ENCODE results near the gene CLDN24. TPM values are rescaled to one million over a fixed set of nuclear protein-coding genes. Genes with fewer than 3 reads are reported as not detected.

The CLDN24 gene
- total RNA-seq, 4 donors from 2014 or later, result not detected

DNA sequence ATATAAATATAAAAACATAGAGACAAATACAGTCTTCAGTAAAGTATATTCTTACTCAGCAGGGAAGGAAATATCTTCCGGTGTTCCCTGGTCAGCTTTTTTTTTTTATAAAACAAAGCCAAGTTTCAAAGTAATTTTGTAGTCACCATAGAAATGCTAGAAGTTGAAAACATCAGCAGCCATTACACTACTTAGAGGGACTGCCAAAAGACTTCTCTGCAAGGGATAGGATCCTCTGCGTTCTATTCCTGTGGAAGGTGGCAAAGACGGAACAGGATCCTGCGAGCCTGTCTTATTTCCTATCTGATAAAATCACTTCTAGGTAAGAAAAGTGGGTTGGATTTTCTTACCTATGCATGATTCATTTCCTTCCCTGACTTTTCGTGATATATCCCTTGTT lies 21.6 kb downstream of the CLDN24 start:
- Histone ChIP-seq H3K9me3 (no peaks in the 10 kb centered on the region), H3K4me1 (peaks cover 0 to 10% (median 0%) of the 10 kb centered on the region in 3 donors), H3K27ac (no peak overlapping the region), H3K36me3 (peaks cover 0 to 54% of the 10 kb centered on the region in 2 donors), H3K27me3 (no peaks in the 10 kb centered on the region), H3K4me3 (no peak overlapping the region)
- no peak for TF ChIP-seq EP300 (IDR thresholded peaks at IDR 0.05)
- TF ChIP-seq, protein P1, sequence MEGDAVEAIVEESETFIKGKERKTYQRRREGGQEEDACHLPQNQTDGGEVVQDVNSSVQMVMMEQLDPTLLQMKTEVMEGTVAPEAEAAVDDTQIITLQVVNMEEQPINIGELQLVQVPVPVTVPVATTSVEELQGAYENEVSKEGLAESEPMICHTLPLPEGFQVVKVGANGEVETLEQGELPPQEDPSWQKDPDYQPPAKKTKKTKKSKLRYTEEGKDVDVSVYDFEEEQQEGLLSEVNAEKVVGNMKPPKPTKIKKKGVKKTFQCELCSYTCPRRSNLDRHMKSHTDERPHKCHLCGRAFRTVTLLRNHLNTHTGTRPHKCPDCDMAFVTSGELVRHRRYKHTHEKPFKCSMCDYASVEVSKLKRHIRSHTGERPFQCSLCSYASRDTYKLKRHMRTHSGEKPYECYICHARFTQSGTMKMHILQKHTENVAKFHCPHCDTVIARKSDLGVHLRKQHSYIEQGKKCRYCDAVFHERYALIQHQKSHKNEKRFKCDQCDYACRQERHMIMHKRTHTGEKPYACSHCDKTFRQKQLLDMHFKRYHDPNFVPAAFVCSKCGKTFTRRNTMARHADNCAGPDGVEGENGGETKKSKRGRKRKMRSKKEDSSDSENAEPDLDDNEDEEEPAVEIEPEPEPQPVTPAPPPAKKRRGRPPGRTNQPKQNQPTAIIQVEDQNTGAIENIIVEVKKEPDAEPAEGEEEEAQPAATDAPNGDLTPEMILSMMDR (IDR thresholded peaks at IDR 0.05), result no peak
- TF ChIP-seq POLR2AphosphoS5 (IDR thresholded peaks at IDR 0.05), result no peak
- no peak for TF ChIP-seq POLR2A (IDR thresholded peaks at IDR 0.05)
- no peak for ATAC-seq
- 63 to 75% methylated on average over 5 of the region's 5 CpGs for WGBS, 2 donors (ENCODE audit: low coverage in 1 of 2)

DNA sequence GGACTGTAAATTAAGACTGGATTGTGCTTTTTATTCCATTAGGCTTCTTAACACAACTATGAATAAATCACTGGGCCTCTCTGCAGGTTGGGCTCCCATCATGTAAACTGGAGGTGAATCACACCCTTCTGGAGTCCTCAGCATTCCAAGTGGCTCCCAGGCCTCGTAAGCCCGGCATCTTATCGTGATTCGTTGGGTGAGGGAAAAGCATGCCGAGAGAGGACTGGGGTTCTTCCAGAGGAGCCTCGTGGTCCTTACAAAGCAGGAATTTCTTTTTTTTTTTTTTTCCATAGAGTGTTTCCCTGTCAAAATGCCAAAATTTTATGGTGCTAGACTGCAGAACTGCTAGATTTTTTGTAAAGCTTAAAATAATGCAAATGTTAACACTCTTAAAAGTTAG lies 22.2 kb downstream of the CLDN24 start:
- 18% methylated on average over 3 to 6 of the region's 6 CpGs for WGBS, 2 donors (ENCODE audit: low coverage in 1 of 2)
- Histone ChIP-seq H3K36me3 (peaks cover 0 to 60% of the 10 kb centered on the region in 2 donors), H3K27me3 (no peaks in the 10 kb centered on the region), H3K4me1 (peaks cover 0 to 10% (median 0%) of the 10 kb centered on the region in 3 donors), H3K9me3 (no peaks in the 10 kb centered on the region), H3K27ac (no peak overlapping the region), H3K4me3 (no peak overlapping the region)
- ATAC-seq, result no peak
- TF ChIP-seq POLR2A (IDR thresholded peaks at IDR 0.05), result no peak
- TF ChIP-seq, protein P1 (IDR thresholded peaks at IDR 0.05), result no peak
- no peak for TF ChIP-seq POLR2AphosphoS5 (IDR thresholded peaks at IDR 0.05)
- no peak for TF ChIP-seq EP300 (IDR thresholded peaks at IDR 0.05)

DNA sequence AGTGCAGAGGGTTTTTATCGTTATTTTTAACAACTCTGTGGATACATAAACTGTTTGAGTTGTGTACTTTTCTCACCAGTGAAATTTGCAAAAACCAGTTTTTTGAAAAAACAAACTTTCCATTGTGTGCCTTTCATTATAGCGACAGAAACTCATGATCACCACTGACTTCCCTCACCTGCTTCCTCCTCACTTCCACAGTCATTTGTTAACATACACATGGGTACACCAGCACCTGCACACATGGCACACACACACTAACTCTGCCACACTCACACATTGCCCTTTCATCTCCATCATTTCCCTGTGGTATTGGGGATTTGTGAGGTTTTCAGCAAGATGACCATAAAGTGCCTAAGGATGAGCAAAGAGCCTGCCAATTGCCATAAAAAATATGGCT lies 22.8 kb downstream of the CLDN24 start:
- H3K36me3 ChIP-seq, result peaks cover 0 to 61% of the 10 kb centered on the region in 2 donors
- no peak overlapping the region for H3K27ac ChIP-seq
- ATAC-seq, result no peak
- H3K27me3 ChIP-seq, result no peaks in the 10 kb centered on the region
- no peak overlapping the region for H3K4me3 ChIP-seq
- peaks cover 0 to 10% (median 0%) of the 10 kb centered on the region in 3 donors for H3K4me1 ChIP-seq
- H3K9me3 ChIP-seq, result no peaks in the 10 kb centered on the region
- no peak for TF ChIP-seq POLR2AphosphoS5 (IDR thresholded peaks at IDR 0.05)
- WGBS, 2 donors (ENCODE audit: low coverage in 1 of 2), result 82 to 90% methylated on average over 2 of the region's 2 CpGs

DNA sequence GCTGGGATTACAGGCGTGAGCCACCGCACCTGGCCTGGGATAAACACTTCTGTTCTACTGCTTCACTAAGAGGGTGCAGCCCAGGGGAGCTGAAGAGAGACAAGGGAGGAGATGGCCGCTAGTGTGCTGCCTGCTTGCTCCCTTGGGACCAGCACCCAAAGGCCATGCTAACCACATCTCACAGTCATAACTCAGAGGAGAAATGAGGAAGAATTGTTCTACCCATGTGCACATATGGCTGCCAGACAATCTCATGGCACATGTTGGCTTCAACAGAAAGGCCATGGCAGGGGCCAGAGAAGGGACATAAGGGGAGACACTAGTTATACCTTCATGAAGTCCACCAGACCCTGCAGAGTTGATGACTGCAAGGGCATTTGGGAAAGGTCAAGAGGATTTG lies 24.6 kb downstream of the CLDN24 start:
- TF ChIP-seq, protein P1 (IDR thresholded peaks at IDR 0.05), result no peak
- TF ChIP-seq EP300 (IDR thresholded peaks at IDR 0.05), result no peak
- no peak overlapping the region for H3K27ac ChIP-seq
- peaks cover 0 to 10% (median 0%) of the 10 kb centered on the region in 3 donors for H3K4me1 ChIP-seq
- H3K36me3 ChIP-seq, result peaks cover 0 to 68% of the 10 kb centered on the region in 2 donors
- H3K27me3 ChIP-seq, result no peaks in the 10 kb centered on the region
- no peak for ATAC-seq
- H3K9me3 ChIP-seq, result no peaks in the 10 kb centered on the region
- WGBS, 2 donors (ENCODE audit: low coverage in 1 of 2), result 83% methylated on average over 1 of the region's 3 CpGs; no CpG with 5 or more reads in 1 of the 2 donors
- no peak overlapping the region for H3K4me3 ChIP-seq

DNA sequence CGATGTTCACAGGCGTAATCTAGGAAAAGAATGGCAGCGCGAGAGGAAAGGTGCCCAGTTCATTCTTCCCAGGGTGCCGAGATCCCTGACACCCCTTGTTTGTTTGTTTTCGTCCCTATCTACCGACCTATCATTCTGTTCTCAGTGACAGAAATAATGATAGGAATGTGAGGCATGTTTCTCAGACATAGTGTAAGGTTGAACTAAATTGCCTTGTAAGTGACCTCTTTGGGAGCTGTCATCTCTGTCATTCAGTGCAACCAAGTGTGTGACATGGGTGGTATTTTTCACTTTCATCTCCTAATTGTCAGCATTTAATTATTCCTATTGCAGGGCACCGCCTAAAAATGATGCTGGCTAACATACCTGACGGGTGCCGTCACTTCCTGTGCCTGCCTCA lies 26.5 kb downstream of the CLDN24 start:
- Histone ChIP-seq H3K36me3 (peaks cover 0 to 76% of the 10 kb centered on the region in 2 donors), H3K4me1 (peaks cover 0 to 10% (median 0%) of the 10 kb centered on the region in 3 donors), H3K27me3 (no peaks in the 10 kb centered on the region), H3K27ac (no peak overlapping the region), H3K4me3 (no peak overlapping the region), H3K9me3 (no peaks in the 10 kb centered on the region)
- WGBS, 2 donors (ENCODE audit: low coverage in 1 of 2), result 85 to 87% methylated on average over 10 of the region's 10 CpGs
- ATAC-seq, result no peak
- TF ChIP-seq POLR2AphosphoS5 (IDR thresholded peaks at IDR 0.05) (no peak), POLR2A (IDR thresholded peaks at IDR 0.05) (no peak)

DNA sequence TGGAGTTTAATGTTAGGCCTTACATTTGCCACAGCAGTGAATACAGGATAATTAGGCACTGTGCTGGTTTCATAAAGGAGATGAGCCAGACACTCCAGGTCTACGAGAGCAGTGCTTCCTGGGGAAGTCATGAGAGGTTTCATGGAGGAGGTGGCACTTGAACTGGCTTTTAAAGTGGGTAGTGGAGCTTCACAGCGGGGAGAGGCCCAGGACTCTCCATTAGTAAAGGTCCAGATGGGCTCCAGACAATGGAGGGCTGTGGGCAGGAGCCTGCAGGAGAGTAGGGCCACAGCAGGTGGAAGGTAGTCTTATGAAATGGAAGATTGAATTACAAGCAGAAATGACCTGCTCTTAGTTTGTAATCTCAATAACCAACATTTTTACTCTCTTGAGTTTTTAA lies 31.2 kb downstream of the CLDN24 start:
- no peaks in the 10 kb centered on the region for H3K27me3 ChIP-seq
- no peak overlapping the region for H3K27ac ChIP-seq
- no peak for ATAC-seq
- peaks cover 2 to 87% of the 10 kb centered on the region in 2 donors for H3K36me3 ChIP-seq
- H3K4me3 ChIP-seq, result no peak overlapping the region
- 71 to 100% methylated on average over 1 to 2 of the region's 2 CpGs for WGBS, 2 donors (ENCODE audit: low coverage in 1 of 2)
- no peaks in the 10 kb centered on the region for H3K4me1 ChIP-seq
- H3K9me3 ChIP-seq, result no peaks in the 10 kb centered on the region
- TF ChIP-seq, protein P1 (IDR thresholded peaks at IDR 0.05), result no peak
- TF ChIP-seq POLR2A (IDR thresholded peaks at IDR 0.05) (no peak), POLR2AphosphoS5 (IDR thresholded peaks at IDR 0.05) (no peak), EP300 (IDR thresholded peaks at IDR 0.05) (no peak)
